Loucy (cell line): ENCODE data around the gene PARM1.

Experiments used
- CTCF ChIP-seq: fragments of 200-600 bp; sonication (generic); conservative IDR thresholded peaks from 2 replicates; pipeline ENCODE4 v1.5.1; 2014; ENCODE audit warnings: mild to moderate bottlenecking, antibody characterized with exemption, low read length
- EZH2phosphoT487 ChIP-seq: fragments of 200-600 bp; IDR thresholded peaks from 2 replicates; pipeline ENCODE4 v1.6.1; 2018; ENCODE audit warnings: antibody characterized with exemption, mild to moderate bottlenecking, moderate library complexity, borderline replicate concordance

DNA sequence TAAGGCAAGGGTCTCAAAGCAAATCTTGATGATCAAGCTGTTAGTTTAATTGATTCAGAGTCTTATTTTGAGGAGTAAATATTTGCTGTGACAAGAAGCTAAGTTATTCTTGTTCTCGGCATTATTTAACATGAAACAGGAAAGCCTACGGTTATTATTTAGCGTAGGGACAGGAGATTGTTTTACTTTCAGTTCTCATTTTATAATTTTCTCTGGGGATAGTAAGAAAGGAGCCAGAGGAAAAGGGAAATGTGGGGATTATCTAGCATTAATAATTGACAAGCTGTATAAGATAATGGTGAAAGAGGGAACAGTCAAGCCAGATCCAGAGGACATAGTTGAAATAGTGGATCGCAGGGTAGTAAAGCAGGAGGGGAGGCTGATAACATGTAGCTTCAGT is 39.7 kb upstream of the PARM1 start:
- TF ChIP-seq CTCF (no peak), EZH2phosphoT487 (no peak)
